Measurements from ENCODE around the gene MAP6. TPM values are rescaled to one million over a fixed set of nuclear protein-coding genes. Genes with fewer than 3 reads are reported as not detected.

MAP6 gene
- total and polyA plus RNA-seq, 9 of the 15 experiments (the other 6 are each of a cell fraction or from before 2014, with no cell fraction given): not detected

- TF ChIP-seq AFF1 (IDR thresholded peaks at IDR 0.05; ENCODE audit: low read depth in 1 of 2, partially characterized antibody in 2 of 2): no peak
- no peak for TF ChIP-seq ZHX1 (conservative IDR thresholded peaks at IDR 0.05; ENCODE audit: low read length)
- peak; percentile 36; the same call in 1 of the 2 replicates for TF ChIP-seq BRD4 (IDR thresholded peaks at IDR 0.05)
- no peak for TF ChIP-seq SMARCC2 (IDR thresholded peaks at IDR 0.05; ENCODE audit: low read depth)
- TF ChIP-seq ARID3A (IDR thresholded peaks at IDR 0.05; ENCODE audit: borderline replicate concordance, low read depth, low read length): no peak; the same call in 1 of the 2 replicates
- no peak for TF ChIP-seq ID3 (CRISPR knock-in tag; IDR thresholded peaks at IDR 0.05)
- TF ChIP-seq ID3 (tag; IDR thresholded peaks at IDR 0.05): peak; percentile 65; the same call in 1 of the 2 replicates
- TF ChIP-seq ZNF407 (IDR thresholded peaks at IDR 0.05; ENCODE audit: low read depth): no peak
These were observed 114.4 kb downstream of the MAP6 start (continued) for GRCh38 chr11:75554258-75555022.

Measured in K562 (cell line).